Astrocyte (in vitro differentiated cells and primary cell): ENCODE data around the gene ZNF438. TPM values are rescaled to one million over a fixed set of nuclear protein-coding genes. Genes with fewer than 3 reads are reported as not detected.

Experiments used
- DNase-seq: peaks from one replicate; pipeline ENCODE4 v3.0.0-alpha.2; 2010; ENCODE audit warnings: low read depth
- FAIRE-seq: peaks from 2 replicates; lab custom pipeline; 2011; peaks lifted over from hg19 to GRCh38; lab: Jason Lieb, UNC
- H2AFZ ChIP-seq: 2 replicates; pipeline ENCODE4 v1.6.0; 2012; ENCODE audit warnings: low read depth, low read length, inconsistent platforms
- H3K27ac ChIP-seq: 2 replicates; pipeline ENCODE4 v1.5.1; 2011; ENCODE audit warnings: low read depth, low read length, inconsistent platforms
- H3K27me3 ChIP-seq: 2 replicates; pipeline ENCODE4 v1.6.0; 2011; ENCODE audit warnings: low read length, inconsistent platforms; ENCODE audit not compliant: insufficient read depth
- H3K36me3 ChIP-seq: 2 replicates; pipeline ENCODE4 v1.5.1; 2011; ENCODE audit warnings: low read length, inconsistent platforms; ENCODE audit not compliant: insufficient read depth
- H3K4me1 ChIP-seq: 2 replicates; pipeline ENCODE4 v1.5.1; 2011; ENCODE audit warnings: low read length, inconsistent platforms; ENCODE audit not compliant: insufficient read depth
- H3K4me2 ChIP-seq: 2 replicates; pipeline ENCODE4 v1.6.0; 2012; ENCODE audit warnings: low read length, inconsistent platforms
- H3K4me3 ChIP-seq: 2 replicates; pipeline ENCODE4 v1.5.1; 2011; ENCODE audit warnings: low read depth, mild to moderate bottlenecking, low read length, inconsistent platforms; ENCODE audit not compliant: insufficient read depth
- H3K79me2 ChIP-seq: 2 replicates; pipeline ENCODE4 v1.6.0; 2012; ENCODE audit warnings: mild to moderate bottlenecking, low read length, inconsistent platforms; ENCODE audit not compliant: insufficient read depth
- H3K9ac ChIP-seq: 2 replicates; pipeline ENCODE4 v1.6.0; 2012; ENCODE audit warnings: mild to moderate bottlenecking, low read length, inconsistent platforms
- H3K9me3 ChIP-seq: 2 replicates; pipeline ENCODE4 v1.5.1; 2012; ENCODE audit warnings: low read depth, mild to moderate bottlenecking, low read length, inconsistent platforms; ENCODE audit not compliant: insufficient read depth
- H4K20me1 ChIP-seq: 2 replicates; pipeline ENCODE4 v1.6.0; 2012; ENCODE audit warnings: low read length, inconsistent platforms; ENCODE audit not compliant: insufficient read depth
- H3K27ac Mint-ChIP-seq: one replicate; pipeline ENCODE4 v1.8.0; 2021; ENCODE audit warnings: mild to moderate bottlenecking, mixed read lengths; ENCODE audit not compliant: unreplicated experiment
- H3K27me3 Mint-ChIP-seq: one replicate; pipeline ENCODE4 v1.8.0; 2021; ENCODE audit warnings: low read depth, mixed read lengths; ENCODE audit not compliant: unreplicated experiment
- H3K36me3 Mint-ChIP-seq: one replicate; pipeline ENCODE4 v1.8.0; 2021; ENCODE audit warnings: low read depth, mixed read lengths; ENCODE audit not compliant: unreplicated experiment
- H3K4me1 Mint-ChIP-seq: one replicate; pipeline ENCODE4 v1.8.0; 2021; ENCODE audit warnings: low read depth, mixed read lengths; ENCODE audit not compliant: unreplicated experiment
- H3K4me3 Mint-ChIP-seq: one replicate; pipeline ENCODE4 v1.8.0; 2021; ENCODE audit warnings: mild to moderate bottlenecking, moderate library complexity, mixed read lengths; ENCODE audit not compliant: unreplicated experiment
- H3K9me3 Mint-ChIP-seq: one replicate; pipeline ENCODE4 v1.8.0; 2021; ENCODE audit warnings: mild to moderate bottlenecking, mixed read lengths; ENCODE audit not compliant: unreplicated experiment
- EZH2 ChIP-seq: IDR thresholded peaks from 2 replicates; pipeline ENCODE4 v1.6.1; 2012; ENCODE audit warnings: mild to moderate bottlenecking, low read length, inconsistent platforms; ENCODE audit not compliant: insufficient read depth
- total RNA-seq: library from RNA; stranded (reverse); gene quantifications from 2 replicates; pipeline ENCODE4 v1.2.1, GENCODE V29; 2021
- TF ChIP-seq, protein P1 (sequence below): IDR thresholded peaks from 2 replicates; pipeline ENCODE4 v1.5.1; 2011; ENCODE audit warnings: low read depth, mild to moderate bottlenecking, inconsistent platforms, low read length, moderate library complexity; ENCODE audit not compliant: insufficient read depth

The ZNF438 gene
- total RNA-seq, 1 donor from 2014 or later: 2.2 TPM

DNA sequence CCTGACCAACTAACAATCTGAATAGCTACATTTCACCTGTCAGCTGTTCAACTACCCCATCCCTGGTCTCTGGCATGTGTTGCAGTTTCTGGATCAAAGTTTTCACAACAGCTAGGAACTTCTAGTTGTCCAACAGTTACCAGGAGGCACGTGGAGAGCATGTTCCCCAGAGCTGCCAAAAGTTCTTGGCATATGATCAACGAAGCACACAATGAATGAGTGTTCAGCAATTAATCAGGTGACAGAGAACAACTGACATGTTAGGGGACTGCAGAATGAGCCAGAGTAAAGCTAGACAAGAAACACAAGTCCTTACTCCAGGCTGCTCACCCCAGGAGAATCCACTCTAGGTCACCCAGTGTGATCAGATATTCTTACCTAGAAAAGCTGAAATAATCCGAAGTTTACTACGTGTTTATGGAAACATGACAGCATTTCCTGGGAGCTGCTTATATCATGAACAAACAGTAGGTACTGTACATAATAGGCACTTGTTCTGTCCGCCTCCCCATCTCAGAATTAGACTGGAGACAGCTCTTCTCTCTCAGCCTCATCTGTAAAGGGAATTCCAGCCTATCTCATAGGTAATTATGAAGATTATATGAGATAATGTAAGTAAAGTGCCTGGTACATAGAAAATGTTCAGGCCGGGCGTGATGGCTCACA lies 50.6 kb downstream of the ZNF438 start:
- no peaks in the 10 kb centered on the region for H3K9me3 ChIP-seq
- no peak overlapping the region for H3K4me2 ChIP-seq
- FAIRE-seq (no peak), DNase-seq (peak; percentile 70)
- Mint-ChIP-seq H3K27me3 (no peaks in the 10 kb centered on the region), H3K27ac (no peak overlapping the region), H3K9me3 (peaks cover 6% of the 10 kb centered on the region), H3K36me3 (peaks cover 14% of the 10 kb centered on the region), H3K4me3 (no peak overlapping the region), H3K4me1 (peaks cover 10% of the 10 kb centered on the region)
- TF ChIP-seq, protein P1, sequence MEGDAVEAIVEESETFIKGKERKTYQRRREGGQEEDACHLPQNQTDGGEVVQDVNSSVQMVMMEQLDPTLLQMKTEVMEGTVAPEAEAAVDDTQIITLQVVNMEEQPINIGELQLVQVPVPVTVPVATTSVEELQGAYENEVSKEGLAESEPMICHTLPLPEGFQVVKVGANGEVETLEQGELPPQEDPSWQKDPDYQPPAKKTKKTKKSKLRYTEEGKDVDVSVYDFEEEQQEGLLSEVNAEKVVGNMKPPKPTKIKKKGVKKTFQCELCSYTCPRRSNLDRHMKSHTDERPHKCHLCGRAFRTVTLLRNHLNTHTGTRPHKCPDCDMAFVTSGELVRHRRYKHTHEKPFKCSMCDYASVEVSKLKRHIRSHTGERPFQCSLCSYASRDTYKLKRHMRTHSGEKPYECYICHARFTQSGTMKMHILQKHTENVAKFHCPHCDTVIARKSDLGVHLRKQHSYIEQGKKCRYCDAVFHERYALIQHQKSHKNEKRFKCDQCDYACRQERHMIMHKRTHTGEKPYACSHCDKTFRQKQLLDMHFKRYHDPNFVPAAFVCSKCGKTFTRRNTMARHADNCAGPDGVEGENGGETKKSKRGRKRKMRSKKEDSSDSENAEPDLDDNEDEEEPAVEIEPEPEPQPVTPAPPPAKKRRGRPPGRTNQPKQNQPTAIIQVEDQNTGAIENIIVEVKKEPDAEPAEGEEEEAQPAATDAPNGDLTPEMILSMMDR: no peak
- TF ChIP-seq EZH2: no peak
- H3K4me3 ChIP-seq: no peak overlapping the region
- H3K4me1 ChIP-seq: peaks cover 20% of the 10 kb centered on the region
- H3K36me3 ChIP-seq: no peaks in the 10 kb centered on the region
- peak overlapping the region; percentile 20 for H2AFZ ChIP-seq
- H3K9ac ChIP-seq: no peak overlapping the region
- no peaks in the 10 kb centered on the region for H3K79me2 ChIP-seq
- no peaks in the 10 kb centered on the region for H4K20me1 ChIP-seq
- H3K27ac ChIP-seq: no peak overlapping the region
- no peaks in the 10 kb centered on the region for H3K27me3 ChIP-seq

DNA sequence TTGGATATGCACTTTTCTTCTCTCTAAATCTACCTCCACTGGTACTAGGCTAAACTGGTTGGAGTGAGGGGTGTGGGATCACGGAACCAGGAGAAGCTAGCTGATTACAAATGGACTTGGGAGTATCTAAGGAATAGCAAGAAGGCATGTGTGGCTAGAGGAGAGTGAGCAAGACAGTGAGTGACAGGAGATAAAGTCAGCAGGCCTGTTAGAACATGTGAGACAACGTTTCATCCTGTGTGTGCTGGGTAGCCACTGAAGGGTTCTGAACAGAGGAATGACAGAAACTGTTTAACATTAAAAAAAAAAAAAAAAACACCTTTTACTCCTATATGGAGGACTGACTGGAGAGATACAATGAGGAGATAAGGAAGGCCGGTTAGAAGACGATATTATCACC lies 51.7 kb downstream of the ZNF438 start:
- Histone ChIP-seq H3K4me3 (no peak overlapping the region), H4K20me1 (no peaks in the 10 kb centered on the region), H2AFZ (no peak overlapping the region), H3K79me2 (no peaks in the 10 kb centered on the region), H3K9me3 (no peaks in the 10 kb centered on the region), H3K36me3 (no peaks in the 10 kb centered on the region), H3K4me2 (no peak overlapping the region), H3K4me1 (peaks cover 9% of the 10 kb centered on the region), H3K27ac (no peak overlapping the region), H3K9ac (no peak overlapping the region), H3K27me3 (no peaks in the 10 kb centered on the region)
- Mint-ChIP-seq H3K27ac (no peak overlapping the region), H3K4me1 (peaks cover 5% of the 10 kb centered on the region), H3K36me3 (peaks cover 14% of the 10 kb centered on the region), H3K27me3 (no peaks in the 10 kb centered on the region), H3K4me3 (no peak overlapping the region), H3K9me3 (peaks cover 6% of the 10 kb centered on the region)
- TF ChIP-seq EZH2: no peak
- TF ChIP-seq, protein P1: no peak
- FAIRE-seq: no peak
- DNase-seq: no peak

DNA sequence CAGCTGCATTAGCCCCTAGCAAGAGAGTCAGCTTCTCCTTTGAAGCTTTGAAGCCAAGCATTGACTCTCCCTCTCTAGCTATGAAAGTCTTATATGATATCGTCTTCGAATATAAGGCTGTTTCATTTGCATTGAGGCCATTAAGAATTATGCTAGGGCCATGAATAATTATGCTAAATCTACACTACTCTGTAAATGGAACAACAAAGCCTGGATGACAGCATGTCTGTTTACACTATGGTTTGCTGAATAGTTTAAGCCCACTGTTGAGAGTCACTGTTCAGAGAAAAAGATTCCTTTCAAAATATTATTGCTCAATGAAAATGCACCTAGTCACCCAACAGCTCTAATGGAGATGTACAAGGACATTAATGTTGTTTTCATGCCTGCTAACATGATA lies 52.8 kb downstream of the ZNF438 start:
- H4K20me1 ChIP-seq: no peaks in the 10 kb centered on the region
- no peak overlapping the region for H3K4me3 Mint-ChIP-seq
- H3K27me3 ChIP-seq: no peaks in the 10 kb centered on the region
- no peak overlapping the region for H3K9ac ChIP-seq
- FAIRE-seq (no peak), DNase-seq (no peak)
- H3K4me2 ChIP-seq: no peak overlapping the region
- no peaks in the 10 kb centered on the region for H3K36me3 ChIP-seq
- H3K36me3 Mint-ChIP-seq: peaks cover 14% of the 10 kb centered on the region
- H3K4me1 Mint-ChIP-seq: peaks cover under 1% of the 10 kb centered on the region
- no peak overlapping the region for H3K27ac Mint-ChIP-seq
- H2AFZ ChIP-seq: no peak overlapping the region
- H3K27me3 Mint-ChIP-seq: no peaks in the 10 kb centered on the region
- no peaks in the 10 kb centered on the region for H3K9me3 ChIP-seq
- H3K4me1 ChIP-seq: no peaks in the 10 kb centered on the region
- no peaks in the 10 kb centered on the region for H3K79me2 ChIP-seq
- no peak for TF ChIP-seq EZH2
- H3K9me3 Mint-ChIP-seq: peaks cover 6% of the 10 kb centered on the region
- H3K4me3 ChIP-seq: no peak overlapping the region
- H3K27ac ChIP-seq: no peak overlapping the region
